UCSD-AML1 (cell line): ENCODE results near the gene NR6A1.

ENCODE experiments used
- DNase-seq: peaks from one replicate; lab custom pipeline; 2025; ENCODE audit not compliant: unreplicated experiment; lab: John Stamatoyannopoulos, UW

NR6A1 gene

GRCh38 chr9:124495126-124496074 lies 275.7 kb downstream of the NR6A1 start:
- peak; percentile 31 for DNase-seq

DNA sequence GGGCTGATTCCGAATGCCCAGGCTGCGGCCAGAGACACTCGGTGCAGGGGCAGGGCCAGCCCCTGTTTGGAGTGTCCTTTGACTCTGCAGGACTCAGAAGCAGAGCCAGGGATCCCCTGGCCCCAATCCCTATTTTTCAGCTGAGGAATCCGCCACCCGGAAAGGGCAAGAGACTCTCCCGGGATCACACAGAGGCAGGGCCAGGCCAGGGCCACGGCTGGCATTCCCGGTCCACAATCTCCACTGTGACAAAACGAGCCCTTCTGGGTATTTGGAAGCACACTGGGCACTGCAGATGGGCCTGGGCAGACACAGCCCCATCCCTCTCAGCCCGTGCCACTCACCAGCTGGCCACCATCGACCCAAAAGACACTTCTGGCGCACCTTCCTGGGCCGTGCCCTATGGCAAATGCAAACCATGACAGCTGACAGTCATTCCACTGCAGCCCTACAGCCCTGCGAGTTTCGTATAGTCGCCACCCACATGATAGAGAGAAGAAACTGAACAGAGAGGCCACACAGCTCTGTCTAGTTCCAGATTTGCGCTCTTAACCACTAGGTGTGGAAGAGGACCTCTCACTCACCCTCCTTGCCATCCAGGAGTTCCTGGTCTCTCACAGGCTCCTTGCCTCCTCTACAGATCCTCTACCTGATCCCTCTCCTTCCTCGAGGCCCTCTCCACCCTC lies 277.2 kb downstream of the NR6A1 start:
- DNase-seq: no peak

GRCh38 chr9:124493218-124493617 lies 277.9 kb downstream of the NR6A1 start:
- no peak for DNase-seq

- DNase-seq: no peak
These were observed 278.3 kb downstream of the NR6A1 start for GRCh38 chr9:124492818-124493217.

GRCh38 chr9:124491049-124491975 lies 279.8 kb downstream of the NR6A1 start:
- no peak for DNase-seq

DNA sequence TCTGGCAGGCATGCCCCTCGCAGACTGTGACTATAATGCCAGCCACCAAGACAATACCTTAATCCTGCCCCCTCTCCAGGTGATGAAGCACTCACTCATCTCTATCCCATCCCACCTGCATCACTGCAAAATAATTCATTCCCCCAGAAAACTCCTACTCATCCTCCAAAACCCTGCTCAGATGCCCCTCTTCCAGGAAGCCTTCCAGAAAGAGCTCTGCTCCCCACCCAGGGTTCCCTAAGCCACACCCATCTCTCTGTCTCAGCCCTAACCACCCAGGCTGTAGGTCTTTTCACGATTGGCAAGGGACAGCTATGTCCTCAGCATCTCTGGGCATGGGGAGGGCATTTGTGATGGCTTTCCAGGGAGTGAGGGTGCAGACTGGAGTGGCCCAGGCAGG lies 281.1 kb downstream of the NR6A1 start:
- DNase-seq: no peak

- DNase-seq: no peak
These were observed 281.9 kb downstream of the NR6A1 start for GRCh38 chr9:124489222-124489621.

DNA sequence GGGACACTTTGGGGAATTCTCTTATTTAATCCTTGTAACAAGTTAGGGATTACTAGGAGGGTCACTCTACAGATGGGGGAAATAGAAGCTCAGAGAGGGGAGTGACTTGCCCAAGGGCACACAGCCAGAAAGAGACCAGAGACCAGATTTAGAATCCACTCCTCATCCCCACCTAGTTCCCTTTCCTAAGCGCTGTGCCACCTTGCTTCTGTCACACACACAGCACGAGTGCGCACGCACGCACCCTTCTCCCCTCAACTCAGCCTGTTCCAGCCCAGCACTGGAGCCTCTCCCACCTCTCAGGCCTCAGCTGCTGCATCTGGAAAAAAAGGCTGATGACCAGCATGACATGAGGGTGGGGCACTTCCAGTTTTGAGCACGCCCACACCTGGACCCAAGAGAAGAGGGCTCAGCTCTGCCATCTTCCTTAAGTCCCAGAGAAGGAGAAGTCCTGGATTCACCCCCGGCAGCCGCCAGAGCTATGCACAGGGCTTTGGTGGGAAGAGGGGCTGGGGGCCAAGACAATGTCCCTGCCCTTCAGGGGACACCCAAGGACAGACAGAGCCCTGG lies 282.4 kb downstream of the NR6A1 start:
- DNase-seq: no peak

DNA sequence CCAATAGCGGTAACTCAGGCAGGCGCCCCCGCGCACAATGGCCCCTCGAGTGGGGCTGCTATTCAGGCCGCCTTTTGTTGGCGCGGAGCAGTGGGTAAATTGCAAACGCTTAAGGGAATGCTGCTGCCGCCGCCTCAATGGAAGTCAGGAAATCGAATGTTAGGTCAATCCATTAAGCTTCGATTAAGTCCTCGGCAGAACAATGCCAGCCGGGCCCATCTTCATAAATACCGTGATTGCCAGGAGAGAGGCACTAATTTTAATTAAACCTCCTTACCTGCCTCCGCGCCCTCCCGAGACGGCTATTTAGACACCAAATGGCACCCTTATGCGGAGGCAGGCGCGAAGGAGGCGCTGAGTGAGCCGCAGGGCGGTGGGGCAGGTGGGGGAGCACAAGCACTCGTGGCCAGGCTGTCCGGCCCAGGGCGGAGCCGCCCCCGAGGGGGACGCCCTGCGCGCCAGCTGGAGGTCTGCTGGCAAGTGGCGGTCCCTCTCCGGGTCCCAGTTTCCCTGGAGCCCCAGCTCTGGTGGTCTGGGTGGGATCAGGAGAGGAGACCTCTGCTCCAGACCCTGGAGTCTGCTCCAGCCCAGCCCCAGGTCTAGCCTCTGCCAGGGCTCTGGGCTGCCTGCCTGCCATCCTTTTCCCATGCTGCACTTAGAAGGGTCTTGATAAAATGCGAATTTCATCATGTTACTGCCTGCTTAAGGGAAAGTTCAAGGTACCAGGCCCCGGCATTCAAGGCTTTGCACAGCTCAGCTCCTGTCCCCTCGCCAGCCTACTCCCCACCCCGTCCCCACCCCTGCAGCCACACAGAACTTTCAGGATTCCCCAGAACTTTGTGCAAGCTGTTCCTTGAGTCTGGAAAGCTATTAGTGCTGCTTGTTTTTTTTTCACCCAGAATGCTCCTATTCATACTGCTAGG lies 283.6 kb downstream of the NR6A1 start:
- DNase-seq: no peak

- no peak for DNase-seq
These were observed 284.3 kb downstream of the NR6A1 start for GRCh38 chr9:124486778-124487259.

- DNase-seq: no peak
These were observed 285.2 kb downstream of the NR6A1 start for GRCh38 chr9:124485936-124486335.

DNA sequence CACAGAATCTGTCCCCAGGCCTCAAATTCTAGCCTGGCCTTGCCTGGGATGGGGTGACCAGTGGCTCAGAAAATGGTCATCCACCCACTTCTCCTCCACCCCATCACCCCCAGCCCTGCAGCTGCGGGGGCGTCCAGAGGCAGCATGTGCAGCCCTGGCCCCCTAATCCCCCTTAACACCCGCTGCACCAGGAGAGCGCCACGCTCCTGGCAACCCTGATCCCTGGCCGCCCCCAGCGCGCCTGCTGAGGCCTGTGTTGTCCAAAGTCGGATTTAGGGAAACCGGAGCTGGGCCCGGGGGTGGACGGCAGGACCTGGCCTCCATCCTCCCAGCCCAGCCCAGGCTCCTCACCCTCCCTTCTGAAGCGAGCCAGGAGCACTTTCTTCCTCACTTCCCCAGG lies 285.9 kb downstream of the NR6A1 start:
- DNase-seq: no peak

DNA sequence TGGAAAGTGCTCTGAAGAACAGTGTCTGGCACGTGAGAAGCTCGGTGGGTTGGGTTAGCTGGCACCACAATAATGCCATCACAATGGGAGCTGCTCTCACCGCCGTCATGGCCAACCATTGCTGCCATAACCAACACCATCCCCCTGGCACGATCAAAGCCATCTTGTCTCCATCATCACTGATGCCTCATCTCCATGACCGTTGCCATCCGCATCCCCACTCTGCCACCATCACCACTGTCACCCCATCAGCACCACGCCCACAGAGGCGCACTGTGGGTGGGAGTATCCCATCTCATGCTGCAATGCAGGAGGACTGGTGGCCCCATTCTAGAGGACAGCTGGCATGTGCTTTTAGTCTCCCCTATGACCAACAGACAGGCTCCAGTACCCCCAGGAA lies 287.6 kb downstream of the NR6A1 start:
- DNase-seq: no peak

DNA sequence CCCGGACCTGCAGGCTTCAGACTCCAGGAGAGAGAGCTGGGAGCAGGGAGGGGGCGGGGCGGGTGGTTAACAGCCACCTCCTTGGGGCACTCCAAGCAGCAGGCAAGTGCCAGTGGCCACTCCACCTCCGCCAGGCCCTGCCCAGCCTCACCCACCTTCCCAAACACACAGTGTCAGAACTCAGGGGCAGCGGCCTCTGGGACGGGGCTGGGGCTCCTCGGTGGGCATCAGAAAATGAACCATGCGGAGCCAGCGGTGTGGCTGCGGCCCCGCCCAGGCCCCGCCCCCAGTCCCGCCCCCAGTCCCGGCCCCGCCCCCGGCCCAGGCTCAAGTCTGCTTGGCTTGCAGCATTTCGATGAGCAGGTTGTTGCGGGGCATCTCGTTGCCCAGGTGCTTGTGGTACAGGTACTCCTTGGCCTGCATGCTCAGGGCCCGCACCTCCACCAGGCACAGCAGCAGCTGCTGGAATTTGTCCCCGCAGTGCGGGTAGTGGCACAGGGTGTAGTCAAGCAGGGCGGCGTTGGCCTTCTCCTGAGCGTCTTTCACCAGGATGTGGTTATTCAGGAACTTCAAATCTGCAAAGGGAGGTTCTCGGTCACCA lies 288.6 kb downstream of the NR6A1 start:
- DNase-seq: no peak

DNA sequence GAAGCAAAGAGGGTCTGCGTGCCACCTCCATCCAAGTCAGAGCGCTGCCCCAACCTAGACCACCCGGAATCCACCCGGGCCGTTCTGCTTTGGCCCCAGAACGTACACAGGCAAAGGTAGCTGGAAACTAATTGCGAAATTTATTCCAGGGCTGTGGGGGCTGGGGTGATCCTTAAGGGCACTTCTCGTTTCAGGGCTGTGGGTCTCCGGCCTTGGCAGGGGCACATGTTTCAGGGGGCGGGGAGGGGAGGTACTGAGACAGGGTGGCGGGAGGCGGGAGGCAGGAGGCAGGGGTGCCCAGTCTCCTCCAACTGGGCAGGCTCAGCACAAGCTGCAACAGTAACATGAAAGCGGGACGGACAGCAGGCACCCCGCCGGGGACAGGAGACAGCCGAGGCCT lies 290.0 kb downstream of the NR6A1 start:
- DNase-seq: no peak

DNA sequence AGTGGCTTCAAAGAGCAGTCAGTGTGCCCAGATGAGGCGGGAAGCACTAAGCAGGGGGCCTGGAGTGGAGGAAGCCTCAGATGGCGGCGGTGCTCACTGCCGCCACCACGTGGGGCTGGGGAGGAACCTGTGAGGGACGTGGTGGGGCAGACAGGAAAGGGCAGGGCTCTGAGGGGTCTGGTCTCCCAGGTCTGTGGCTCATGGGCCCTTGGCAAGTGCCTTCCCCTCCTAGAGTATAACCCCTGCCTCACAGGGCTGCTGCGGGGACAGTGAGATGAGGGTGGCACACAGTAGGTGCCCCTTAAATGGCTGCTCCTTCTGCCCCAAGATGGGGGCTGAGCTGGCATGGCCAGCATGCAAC lies 290.5 kb downstream of the NR6A1 start:
- DNase-seq: peak; percentile 68

- no peak for DNase-seq
These were observed 291.0 kb downstream of the NR6A1 start for GRCh38 chr9:124479947-124480620.

DNA sequence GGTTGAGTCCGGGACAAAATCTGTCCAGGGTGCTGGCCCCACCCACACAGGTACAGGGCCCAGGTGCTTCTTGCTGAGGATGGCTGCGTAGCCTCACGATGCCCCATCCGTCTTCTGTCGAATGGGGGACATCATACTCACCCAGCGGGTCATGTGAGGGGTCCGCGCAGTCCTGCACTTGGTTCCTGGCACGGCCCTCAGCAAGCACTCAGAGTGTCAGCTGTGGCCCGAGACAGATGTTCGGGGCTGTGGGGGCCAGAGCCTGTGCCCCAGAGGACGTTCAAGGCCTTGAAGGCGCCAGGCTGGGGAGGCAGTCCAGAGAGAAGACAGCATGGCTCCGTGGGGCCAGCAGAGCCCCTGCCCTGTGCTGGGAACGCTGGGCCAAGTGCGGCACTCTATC lies 291.7 kb downstream of the NR6A1 start:
- no peak for DNase-seq

- no peak for DNase-seq
These were observed 292.8 kb downstream of the NR6A1 start for GRCh38 chr9:124478354-124478753.
